ENCODE data around the gene CSNK2A2.

GRCh38 chr16:58195344-58195743 lies 2.6 kb downstream of the CSNK2A2 start:
- TF ChIP-seq EZH2 (IDR thresholded peaks at IDR 0.05) (no peak), POLR2AphosphoS5 (IDR thresholded peaks at IDR 0.05; ENCODE audit: borderline replicate concordance, low read depth, low read length) (no peak), FOXP2 (optimal IDR thresholded peaks at IDR 0.05; ENCODE audit: control extremely low read depth, extremely low read length, insufficient read depth) (no peak)
